ENCODE data around the gene TPRA1.

DNA sequence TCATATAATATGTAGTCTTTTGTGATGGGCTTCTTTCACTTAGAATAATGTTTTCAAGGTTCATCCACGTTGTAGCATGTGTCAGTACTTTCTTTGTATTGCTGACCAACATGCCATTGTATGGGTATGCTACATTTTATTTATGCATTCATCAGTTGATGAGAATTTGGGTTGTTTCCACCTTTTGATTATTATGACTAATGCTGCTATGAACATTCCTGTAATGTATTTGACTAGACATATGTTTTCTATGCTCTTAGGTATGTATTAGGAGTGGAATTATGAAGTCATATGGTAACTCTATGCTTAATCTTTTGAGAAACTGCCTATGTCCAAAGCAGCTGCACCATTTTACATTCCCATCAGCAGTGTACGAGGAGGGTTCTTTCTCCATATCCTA lies 35.3 kb upstream of the TPRA1 start:
- TF ChIP-seq CTCF (IDR thresholded peaks at IDR 0.05), result no peak
- TF ChIP-seq POLR2A (IDR thresholded peaks at IDR 0.05; ENCODE audit: low read depth), result no peak

Measured in esophagus muscularis mucosa (tissue), 3 donors.